Left forelimb (tissue), 1 donor: ENCODE measurements around the gene TGFBR1.

Source experiments
- DNase-seq: peaks from one replicate; pipeline ENCODE4 v3.0.0-alpha.2; 2018; ENCODE audit warnings: low spot score

The TGFBR1 gene

GRCh38 chr9:99171225-99172123 is 66.6 kb downstream of the TGFBR1 start:
- DNase-seq = no peak

DNA sequence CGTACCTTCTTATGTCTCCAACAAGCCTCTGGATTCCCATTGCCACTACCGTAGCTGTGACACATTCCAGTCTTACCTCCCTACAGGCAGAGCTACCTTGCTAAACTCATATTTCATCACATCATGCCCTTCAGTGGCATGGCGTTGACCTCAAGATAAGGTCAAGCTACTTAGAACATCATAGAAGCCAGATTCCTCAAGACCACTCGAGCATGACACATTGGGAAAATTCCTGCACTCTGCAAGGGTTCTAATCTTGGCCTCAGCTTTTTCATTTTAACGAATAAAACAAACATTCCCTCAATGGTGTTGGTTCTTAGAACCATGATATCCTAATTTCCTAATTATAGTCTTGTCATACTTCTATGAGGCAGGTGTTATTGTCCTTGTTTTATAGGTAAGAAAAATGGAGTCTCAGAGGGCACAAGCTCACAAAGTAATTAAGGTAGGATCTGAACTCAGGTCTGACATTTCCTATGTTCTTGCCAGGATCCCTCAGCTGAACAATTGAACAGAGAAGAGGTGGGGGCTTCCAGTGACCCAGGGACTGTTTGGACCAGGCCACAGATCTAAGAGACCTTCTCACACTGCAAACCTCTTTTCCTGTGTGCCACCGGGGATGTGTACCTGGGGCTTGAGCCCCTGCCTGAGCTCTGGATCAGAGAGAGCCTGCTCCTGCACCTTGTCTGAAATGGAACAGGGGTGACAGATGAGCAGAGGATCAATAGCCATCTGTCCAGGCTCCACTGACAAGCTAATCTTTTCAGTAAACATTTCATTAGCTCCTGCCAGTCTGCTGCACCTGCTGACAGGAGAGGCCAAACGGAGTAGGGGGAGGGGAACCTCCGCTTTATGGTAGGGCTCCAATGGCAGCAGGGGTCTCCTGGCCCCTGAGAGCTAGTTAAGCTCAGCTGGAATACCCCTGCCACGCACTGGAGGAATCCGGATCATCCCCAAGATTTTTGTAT is 67.5 kb downstream of the TGFBR1 start:
- DNase-seq = no peak

GRCh38 chr9:99173570-99174504 is 68.9 kb downstream of the TGFBR1 start:
- no peak for DNase-seq

DNA sequence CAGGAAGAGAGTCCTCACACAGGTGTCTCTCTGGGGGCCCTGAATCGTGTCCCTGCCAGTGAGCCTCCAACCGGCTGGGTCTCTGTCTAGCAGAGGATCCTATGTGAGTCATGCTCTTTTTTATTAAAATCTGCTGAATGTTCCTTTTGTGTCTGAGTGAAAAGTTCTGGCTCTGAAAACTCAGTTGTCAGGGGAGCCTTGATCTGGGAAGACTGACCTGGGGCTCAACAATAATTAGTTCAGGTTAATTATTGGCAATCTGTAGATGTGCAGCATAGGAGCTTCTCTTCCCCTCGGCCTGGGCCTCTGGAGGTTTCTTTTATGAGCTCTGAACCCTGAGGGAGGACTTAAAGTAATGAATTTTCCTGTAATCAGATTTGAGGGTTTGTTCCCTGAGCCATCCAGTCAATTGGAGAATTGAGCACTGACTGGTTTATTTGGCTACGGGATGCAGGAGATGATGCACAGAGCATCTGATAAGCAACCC is 71.7 kb downstream of the TGFBR1 start:
- no peak for DNase-seq

DNA sequence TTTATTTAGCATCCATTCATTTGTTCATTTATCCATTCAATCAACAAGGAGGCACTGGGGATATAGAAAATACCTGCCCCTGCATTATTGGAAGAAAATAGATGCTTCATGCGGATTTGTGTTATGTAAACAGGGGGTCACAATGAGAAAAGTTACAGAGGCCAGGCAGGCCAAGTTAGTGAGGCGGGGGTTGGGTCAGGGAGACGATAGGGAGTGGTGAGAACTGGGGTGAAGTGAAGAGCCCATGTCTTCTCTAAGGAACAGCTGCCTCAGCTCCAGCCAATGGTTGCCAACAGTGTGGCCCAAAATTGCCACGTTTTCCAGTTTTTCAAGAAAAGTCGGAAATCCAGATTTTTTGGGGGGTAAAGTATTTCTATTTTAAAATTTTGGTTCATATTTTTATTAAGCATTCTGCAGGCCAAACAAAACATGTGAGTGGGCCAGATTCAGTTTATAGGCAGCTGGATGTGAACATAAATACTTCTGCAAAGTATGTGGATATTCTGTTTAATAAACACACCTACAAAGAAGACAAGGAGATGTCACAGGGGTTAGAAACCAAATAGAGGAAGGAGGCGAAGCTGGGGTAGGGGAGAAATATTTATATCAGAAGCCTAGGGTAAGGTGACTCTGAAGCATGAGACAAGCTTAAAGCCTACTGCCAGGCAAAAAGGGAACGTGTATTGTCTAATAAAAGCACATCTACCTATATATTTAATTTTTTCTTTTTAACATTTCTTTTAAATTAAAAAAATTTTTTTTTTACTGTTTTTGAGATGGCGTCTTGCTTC is 72.9 kb downstream of the TGFBR1 start:
- no peak for DNase-seq

DNA sequence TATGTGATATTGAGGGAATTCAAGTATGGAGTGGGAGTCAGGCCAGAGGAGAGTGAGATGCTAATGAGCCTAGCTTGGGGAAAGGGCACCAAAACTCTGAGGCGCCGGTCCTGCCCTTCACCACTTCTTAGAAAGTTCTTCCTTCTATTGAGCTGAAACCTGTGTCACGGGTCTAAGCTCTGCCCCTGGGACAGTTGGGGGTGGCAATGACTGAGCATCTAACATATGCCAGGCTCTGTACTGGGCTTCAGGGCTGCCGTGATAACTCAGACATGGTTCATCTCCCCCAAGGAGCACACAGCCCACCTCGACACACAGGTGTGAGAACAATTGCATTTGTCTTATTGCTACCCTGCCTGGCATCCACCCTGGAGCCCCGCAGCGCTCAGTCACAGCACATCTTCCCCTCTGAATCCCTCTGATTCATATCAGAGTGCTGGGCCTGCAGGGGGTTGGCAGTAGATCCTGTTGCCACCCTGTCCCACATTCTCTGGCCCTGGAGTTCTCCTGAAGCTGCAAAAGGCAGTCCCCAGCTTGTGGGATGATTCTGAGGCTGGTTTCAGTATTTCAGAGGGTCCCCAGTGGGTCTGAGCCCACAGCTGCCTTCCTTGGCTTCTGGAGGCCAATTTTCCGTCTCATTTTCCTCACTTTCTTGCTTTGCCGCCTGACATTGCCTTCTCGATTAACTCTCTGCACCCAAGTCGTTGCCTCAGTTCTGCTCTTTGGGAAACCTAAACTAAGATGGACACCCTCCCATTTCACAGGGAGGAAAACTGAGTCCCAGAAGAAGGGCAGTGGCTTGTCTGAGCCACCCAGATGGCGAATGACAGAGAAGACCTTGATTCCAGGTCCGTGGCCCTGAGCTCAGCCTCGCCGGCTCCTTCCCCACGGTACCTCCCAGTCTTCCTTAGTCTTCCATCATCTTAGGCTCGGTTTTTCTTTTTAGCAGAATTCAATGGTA is 74.3 kb downstream of the TGFBR1 start:
- no peak for DNase-seq

DNA sequence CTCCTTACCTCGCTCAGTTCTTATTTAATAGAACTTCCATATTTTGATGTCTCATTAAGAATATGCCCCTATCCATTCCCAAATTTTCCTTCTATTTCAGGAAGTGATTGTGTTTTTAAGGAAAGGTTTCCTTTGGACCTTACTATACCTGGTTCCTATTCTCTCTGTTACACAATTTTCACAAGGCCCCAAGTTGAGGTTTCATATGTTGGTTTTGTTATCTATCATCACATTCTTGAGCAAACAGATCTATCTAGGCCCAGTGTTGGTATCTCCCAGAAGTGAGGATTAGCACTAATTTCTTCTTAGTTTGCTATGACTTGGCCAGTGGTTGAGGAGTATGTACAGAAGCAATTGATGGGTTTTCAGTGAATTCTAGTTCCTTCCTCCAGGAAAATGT is 75.3 kb downstream of the TGFBR1 start:
- no peak for DNase-seq

DNA sequence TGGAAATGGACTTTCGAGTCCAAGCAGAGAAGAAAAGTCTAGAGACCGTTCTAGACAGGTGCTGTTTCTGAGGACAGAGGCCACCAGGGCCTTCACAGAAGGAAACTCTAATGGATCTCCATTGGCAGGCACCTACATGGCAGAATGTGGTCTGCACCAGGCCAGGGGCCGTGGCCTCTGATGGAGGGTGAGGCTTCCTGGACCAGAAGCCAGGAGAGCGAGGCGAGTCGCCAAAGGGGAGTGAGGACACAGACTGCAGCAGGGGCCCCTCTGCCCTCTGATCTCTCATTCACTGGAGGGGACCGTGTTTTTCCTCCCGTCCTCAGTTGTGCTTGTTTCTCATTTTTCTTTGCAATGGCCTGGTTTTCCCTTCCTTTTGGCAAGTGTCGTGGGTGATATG is 75.7 kb downstream of the TGFBR1 start:
- no peak for DNase-seq

DNA sequence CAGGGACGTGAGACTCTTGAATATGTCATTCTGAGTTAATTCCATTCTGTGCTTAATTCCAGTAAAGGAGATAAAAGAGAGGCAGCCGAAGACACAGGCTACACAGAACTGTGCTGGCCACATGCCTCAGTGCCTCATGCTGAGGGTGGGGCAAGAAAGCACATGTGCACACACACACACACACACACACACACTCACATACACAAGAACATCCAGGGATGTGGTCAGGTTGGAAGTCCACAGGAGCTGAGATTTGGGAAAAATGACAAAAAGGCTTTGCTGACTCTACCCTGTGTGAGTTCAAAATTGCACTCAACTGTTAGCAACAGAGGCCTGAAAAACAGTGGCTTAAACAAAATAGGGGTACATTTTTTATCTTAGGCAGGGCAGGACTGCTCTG is 76.3 kb downstream of the TGFBR1 start:
- DNase-seq = no peak

DNA sequence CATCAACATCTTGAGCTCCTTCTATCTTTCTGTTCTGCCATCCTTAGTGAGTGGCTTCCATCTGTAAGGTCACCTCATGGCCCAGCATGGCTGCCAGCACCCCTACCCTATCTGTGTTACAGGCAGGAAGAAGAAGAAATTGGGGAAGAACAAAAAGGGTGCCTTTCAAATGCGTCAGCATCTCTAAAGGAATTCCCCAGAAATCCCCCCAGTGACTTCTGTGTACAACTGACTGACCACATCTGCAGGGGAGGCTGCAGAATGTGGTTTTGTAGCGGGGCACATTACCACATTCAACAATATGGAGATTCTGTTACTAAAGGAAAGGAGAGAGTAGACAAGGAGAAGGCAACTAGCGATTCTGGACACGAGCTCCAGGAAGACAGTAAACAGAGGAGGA is 76.7 kb downstream of the TGFBR1 start:
- no peak for DNase-seq

- no peak for DNase-seq
These were observed 77.4 kb downstream of the TGFBR1 start for GRCh38 chr9:99182356-99182755.

- no peak for DNase-seq
These were observed 78.7 kb downstream of the TGFBR1 start for GRCh38 chr9:99183616-99184015.

GRCh38 chr9:99184110-99184474 is 79.2 kb downstream of the TGFBR1 start:
- DNase-seq = no peak

- peak; percentile 89 for DNase-seq
These were observed 79.8 kb downstream of the TGFBR1 start for GRCh38 chr9:99184475-99185347.

DNA sequence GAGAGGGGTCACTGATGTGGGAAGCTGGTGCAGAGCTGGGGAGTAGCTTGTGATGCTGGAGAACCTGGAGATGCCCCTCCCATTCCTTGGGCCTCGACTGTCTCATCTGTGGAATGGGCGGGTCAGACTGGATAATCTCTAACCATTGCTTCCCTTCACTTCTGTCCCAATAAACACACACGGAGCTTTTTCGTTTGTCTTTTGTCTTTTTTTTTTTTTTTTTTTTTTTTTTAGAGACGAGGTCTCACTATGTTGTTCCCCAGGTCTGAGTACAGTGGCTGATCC is 80.4 kb downstream of the TGFBR1 start:
- no peak for DNase-seq

DNA sequence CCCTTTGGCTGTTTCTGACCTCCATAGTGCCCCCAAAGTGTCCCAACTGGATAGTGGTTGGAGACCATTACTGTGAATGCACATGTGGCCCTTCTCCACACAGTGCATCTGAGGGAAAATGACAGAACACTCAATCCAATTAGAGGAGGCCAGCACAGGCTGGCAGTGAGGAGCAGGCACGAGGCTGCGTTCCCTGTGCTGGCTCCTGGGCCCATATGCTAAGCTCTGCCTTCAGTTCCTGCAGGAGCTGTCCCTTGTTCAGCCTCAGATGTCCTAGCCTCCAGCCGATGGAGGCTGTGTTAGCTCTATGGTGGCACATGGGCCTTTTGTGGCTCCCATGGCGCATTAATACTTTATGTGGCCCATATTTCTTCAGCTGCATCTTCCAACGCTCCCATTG is 81.0 kb downstream of the TGFBR1 start:
- DNase-seq = no peak

DNA sequence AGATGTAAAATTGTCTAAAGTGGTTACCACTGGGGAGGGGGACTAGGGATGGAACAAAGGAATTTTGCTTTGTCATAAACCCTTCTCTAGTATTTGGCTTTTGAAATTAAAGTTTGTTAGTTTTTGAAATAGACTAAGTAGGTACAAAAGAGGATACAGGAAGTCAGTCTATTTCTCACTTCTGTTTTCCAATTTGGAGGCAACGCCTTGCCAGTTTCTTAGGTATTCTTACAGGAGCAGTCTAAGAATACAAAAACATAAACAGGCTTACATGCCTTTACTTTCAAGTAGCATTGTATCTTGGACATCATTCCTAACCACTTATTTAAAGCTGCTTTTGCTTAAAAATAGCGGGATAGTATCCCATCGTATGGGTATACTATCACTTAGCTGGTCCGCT is 82.4 kb downstream of the TGFBR1 start:
- no peak for DNase-seq

DNA sequence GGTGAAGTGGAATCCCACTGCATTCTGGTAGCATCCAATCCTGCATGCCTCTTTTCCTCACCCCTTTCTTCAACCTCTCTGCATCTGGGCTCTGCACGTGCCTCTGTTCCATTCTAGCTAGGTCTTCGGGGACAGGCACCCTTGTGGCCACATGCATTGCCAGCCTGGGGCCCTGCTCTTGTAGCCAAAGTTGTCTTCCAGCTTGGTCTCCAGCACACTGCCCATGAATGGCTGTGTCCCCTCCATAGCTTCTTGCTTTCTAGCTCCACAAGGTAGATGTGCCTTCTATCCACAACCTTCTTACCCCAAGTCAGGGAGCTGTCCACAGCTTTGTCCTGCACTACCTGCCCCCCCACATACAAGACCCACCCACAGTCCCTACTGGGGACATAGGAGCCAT is 84.3 kb downstream of the TGFBR1 start:
- no peak for DNase-seq
